A204.1 (cell line): ENCODE data around the gene NQO2.
"Not testable (repeated sequence)": the region's sequence is repeated elsewhere in the genome, so short reads cannot be mapped to it uniquely, and the experiment has no call there.

ENCODE experiments used
- FAIRE-seq: peaks from 2 replicates; lab custom pipeline; 2012; peaks lifted over from hg19 to GRCh38; lab: Jason Lieb, UNC

NQO2 gene

DNA sequence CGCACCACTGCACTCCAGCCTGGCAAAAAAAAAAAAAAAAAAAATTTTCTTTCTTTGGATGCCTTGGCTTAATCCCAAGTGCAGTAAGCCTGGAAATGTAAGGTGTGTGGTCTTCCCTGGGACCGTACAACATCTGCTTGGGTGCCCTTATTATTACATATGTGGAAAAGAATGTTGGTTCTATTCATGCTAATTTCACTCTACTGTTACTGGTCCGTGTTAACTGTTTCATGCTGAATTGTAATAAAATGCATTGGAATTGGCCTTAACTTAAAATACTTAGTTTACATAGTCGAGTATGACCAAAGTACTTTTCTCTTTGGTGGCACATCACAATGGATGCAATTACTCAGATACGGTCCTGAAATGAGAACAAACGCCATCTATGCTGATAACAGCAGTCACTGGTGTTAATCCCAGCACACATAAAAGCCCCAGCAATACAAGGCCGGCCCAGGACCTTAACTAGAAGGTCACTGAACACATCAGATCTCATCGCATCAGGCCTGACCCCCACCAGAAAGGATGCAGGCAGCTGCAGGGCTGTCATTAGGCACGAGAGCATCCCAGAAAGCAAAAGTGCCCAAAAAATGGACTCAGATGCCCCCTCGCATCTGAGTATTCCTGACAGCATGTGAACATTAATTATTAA lies 29.5 kb upstream of the NQO2 start:
- FAIRE-seq = no peak

DNA sequence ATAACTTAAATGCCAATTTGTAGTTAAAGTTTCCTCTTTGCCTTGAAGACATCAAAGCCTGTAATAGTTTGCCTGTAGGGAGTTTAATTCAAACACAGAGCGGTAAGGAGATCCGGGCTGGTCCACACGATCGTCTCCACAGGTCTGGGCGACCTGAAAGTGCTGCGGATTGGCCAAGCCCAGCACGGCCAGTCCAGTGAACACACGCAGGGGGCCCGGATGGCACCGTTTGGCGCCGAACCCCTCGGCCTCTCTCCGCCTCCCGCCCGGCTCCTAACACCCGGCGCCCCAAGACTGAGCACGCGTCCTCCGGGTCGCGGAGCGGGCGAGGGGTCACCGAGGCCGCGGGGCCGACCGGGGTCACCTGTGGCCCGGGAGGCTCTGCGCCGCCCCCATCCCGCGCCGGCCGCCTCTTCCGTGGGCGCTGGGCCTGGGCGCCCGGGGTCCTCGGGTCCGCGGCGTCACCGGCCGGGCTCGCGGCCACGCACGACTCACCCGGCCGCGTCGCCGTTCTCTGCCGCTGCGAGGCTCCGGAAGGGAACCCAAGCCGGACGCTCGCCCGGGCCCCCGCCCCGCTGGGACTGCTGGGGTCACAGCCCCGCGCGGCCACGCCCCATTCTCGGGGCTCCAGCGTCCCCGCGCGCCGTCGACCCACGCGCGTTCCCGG lies 28.8 kb upstream of the NQO2 start:
- no peak for FAIRE-seq

- peak; percentile 65 for FAIRE-seq
These were observed 28.1 kb upstream of the NQO2 start, which contains the start of gene SERPINB6 for GRCh38 chr6:2971420-2972218. Gene SERPINB6 (minus strand): TSS chr6:2971567. CDS start chr6:2959332, 12,235 bp downstream.

GRCh38 chr6:2972219-2972487 lies 27.5 kb upstream of the NQO2 start:
- not testable (repeated sequence) for FAIRE-seq

DNA sequence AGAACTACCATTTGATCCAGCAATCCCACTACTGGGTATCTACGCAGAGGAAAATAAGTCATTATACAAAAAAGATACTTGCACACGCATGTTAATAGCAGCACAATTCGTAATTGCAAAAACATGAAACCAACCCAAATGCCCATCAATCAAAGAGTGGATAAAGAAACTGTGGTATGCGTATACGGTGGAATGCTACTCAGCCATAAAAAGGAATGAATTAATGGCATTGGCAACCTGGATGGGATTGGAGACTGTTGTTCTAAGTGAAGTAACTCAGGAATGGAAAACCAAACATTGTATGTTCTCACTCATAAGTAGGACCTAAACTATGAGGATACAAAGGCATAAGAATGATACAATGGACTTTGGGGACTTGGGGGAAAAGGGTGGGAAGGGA lies 27.0 kb upstream of the NQO2 start:
- FAIRE-seq = not testable (repeated sequence)

DNA sequence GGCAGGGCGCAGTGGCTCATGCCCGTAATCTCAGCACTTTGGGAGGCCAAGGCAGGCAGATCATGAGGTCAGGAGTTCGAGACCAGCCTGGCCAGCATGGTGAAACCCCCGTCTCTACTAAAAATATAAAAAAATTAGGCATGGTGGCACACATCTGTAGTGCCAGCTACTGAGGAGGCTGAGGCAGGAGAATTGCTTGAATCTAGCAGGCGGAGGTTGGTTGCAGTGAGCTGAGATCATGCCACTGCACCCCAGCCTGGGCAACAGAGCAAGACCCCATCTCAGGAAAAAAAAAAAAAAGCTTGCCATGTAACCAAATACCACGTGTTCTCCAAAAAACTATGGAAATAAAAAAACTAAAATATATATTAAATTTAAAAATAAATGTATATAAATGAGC lies 26.5 kb upstream of the NQO2 start:
- FAIRE-seq = not testable (repeated sequence)

DNA sequence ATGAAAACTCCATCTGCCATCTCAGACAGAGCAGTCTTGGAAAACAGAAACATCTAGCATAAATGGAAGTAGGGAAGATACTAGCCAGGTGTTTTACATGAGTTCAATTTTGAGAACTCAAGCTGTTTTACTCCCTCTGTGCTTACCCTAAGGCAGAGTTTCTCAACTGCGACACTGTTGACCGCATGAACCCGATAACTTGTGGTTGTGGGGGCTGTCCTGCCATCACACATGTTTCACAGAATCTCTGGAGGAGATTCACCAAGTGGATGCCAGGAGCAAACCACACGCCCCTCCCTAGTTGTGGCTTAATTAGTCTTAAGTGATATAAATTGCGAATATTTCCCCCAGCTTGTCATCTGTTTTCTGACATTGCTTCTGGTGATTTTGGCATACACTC lies 26.0 kb upstream of the NQO2 start:
- FAIRE-seq = no peak

GRCh38 chr6:2976060-2976459 lies 23.6 kb upstream of the NQO2 start:
- no peak for FAIRE-seq

GRCh38 chr6:2976571-2977085 lies 23.1 kb upstream of the NQO2 start:
- FAIRE-seq = no peak

- FAIRE-seq = no peak
These were observed 22.4 kb upstream of the NQO2 start for GRCh38 chr6:2977290-2977689.

DNA sequence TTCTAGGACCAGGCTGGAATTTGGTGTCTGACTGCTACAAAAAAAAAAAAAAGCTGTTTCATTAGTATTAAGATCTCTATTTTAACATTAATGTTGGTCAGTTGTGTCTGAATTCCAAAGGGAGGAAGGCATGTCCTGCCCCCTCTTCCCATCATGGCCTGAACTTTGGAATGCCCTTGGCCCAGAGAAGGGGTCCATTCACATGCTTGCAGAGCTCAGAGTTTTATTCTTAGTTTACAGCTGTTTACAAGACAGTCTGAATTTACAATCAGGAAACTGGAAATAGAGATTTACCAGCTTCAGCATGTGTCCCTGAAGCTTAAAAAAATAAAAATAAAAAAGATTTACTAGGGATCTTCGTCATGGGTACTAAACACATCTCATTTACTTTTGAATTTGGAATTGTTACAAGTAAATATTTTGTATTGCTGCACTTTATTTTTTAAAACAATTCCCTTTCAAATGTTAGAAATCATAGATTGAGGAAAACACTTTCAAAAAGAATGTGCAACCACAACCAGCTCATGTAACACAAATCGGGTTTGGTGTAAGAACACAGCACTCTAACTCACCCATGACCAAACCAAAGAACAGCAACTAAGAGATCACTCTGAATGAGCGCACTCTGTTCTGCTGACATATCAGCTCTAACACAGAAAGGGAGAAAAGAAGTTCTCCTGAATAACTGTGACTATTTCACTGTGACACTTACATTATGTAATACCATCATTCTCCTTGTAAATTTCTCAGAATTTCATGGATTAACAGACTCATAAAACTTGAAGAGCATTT lies 21.7 kb upstream of the NQO2 start:
- no peak for FAIRE-seq

DNA sequence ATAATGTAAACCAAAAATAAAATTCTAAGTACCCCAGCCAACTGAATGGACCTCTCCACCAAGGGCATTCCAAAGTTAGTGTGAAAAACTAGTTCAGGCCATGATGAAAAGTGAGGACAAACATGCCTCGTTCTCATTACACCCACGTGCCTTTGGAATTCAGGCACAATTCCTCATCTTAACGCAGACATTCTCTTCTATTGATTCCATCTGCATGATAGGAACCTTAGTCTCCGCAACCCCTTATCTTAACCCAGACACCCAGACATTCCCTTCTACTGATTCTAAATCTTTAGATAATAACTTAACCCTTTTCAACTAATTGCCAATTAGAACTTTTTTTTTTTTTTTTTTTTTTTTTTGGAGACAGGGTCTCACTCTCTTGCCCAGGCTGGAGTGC lies 20.8 kb upstream of the NQO2 start:
- FAIRE-seq = no peak

- no peak for FAIRE-seq
These were observed 19.8 kb upstream of the NQO2 start for GRCh38 chr6:2979819-2980464.

GRCh38 chr6:2980465-2980855 lies 19.2 kb upstream of the NQO2 start:
- no peak for FAIRE-seq

DNA sequence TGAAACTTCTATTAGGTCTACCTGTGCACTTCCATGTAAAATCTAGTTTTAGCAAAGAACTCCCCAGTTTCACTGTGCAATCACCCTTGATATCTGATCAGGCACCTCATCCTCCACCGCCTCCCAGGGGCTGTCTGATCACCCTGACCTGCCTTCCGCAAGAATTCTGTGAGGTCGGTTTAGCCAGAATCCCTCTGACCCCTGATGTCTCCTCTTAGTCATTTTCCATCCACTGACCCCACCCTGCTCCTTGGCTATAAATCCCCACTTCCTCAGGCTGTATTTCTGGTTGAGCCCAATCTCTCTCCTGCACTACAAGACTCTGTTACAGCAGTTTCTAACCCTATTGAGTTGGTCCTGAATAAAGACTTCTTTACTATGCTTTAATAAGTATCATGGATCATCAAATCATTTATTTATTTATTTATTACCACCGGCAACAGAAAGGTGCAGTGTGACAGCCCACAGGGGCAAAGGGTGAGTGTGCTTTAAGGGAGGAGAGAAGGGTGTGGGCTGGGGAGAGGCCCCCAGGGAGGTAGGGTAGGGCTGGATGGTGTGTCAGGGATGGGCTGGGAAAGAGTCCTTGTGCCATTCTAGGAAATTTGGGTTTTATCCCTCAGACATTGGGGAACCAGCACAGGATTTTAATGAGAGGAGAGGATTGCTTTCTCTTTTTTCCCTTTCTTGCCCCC lies 17.1 kb upstream of the NQO2 start:
- FAIRE-seq = no peak

DNA sequence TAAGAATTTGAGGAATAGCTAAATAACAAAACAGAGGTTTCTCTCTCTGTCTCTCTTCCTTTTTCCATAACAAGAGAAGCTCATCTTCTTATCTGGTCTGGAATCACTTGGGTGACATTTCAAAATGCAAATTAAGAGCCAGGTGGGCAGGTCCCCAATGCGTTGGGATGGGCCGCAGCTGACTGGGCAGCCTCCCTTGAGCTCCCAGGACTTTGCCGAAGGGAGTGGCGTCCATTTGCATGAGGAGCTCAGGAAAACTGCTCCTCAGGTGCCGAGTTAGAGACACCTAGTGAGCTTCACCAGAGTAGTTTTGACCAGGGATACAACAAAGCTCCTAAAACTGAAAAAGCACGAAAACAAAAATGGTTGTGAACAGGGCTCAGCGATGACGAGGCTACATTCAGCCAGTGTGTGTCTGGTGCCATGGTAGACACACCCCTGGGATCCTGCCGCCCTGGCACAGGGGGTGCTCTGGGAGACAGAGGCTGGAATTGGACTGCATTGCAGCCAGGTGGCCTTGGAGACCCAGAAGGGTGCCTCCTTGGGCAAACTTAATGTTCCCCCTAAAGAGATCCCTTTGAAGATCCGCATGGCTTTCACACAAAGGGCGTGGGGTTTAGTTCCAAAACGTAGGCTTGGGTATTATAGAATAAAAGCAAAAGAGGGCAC lies 14.8 kb upstream of the NQO2 start:
- FAIRE-seq = no peak

DNA sequence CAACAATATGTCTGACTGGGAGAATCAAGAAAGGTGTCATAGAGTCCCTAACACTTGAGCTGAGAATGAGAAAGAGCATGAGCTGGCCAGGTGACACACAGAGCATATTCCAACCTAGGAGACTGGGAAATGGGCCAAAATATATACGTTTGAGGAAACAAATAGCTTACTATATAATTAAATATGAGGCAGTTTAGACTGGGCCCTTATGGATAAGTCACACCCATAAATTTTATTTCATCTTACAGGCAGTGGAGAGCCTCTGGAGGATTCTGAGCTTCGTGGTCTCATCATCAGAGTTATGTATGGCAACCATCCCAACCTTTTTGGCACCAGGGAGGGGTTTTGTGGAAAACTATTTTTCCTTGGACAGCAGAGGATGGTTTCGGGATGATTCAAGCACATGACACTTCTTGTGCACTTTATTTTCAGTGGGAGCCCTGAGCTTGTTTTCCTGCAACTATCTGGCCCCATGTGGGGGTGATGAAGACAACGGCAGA lies 12.9 kb upstream of the NQO2 start:
- peak; percentile 91 for FAIRE-seq

DNA sequence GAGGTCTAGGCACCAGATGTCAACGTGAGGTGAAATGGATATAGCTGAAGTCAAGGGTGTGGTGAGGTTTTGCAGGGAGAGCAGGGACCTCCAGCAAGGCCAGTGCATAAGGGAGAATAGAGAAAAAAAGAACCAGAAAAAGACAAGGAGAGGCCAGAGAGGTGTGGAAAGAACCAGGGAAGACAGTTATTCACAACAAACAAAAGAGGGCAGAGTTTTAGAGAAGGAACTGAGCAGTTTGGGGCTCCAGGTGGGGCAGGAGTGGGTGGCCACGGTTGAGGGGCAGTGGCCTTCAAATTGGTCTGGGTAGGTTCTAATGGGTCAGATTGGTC lies 11.6 kb upstream of the NQO2 start:
- no peak for FAIRE-seq

- peak; percentile 87 for FAIRE-seq
These were observed 11.0 kb upstream of the NQO2 start for GRCh38 chr6:2988426-2989331.
